ENCODE data around the gene DOCK8.
A peak's percentile ranks its signal among the peaks of the same experiment; 100 is the strongest.
"Not testable (repeated sequence)": the region's sequence is repeated elsewhere in the genome, so short reads cannot be mapped to it uniquely, and the experiment has no call there.

DOCK8 gene

GRCh38 chr9:214648-215493, at the start of gene DOCK8:
DOCK8 (plus strand) TSS chr9:214865; CDS start chr9:214977, 112 bp downstream.
- Histone ChIP-seq H3K36me3 (ENCODE audit: insufficient read depth, low read length) (no peaks in the 10 kb centered on the region), H3K27me3 (ENCODE audit: insufficient read depth, low read length) (peaks cover 67% of the 10 kb centered on the region), H2AFZ (ENCODE audit: low read depth, low read length) (peak within 1 kb of the TSS; percentile 87), H3K4me3 (ENCODE audit: low read length) (peak within 1 kb of the TSS; percentile 46), H3K9me3 (ENCODE audit: low read length) (no peaks in the 10 kb centered on the region), H3K4me1 (ENCODE audit: insufficient read depth, low read length) (no peaks in the 10 kb centered on the region)

GRCh38 chr9:169757-170156, 44.9 kb upstream of the DOCK8 start:
- not testable (repeated sequence) for H2AFZ ChIP-seq (ENCODE audit: low read depth, low read length); H3K9me3 ChIP-seq (ENCODE audit: low read length); H3K27me3 ChIP-seq (ENCODE audit: insufficient read depth, low read length); H3K4me1 ChIP-seq (ENCODE audit: insufficient read depth, low read length); H3K36me3 ChIP-seq (ENCODE audit: insufficient read depth, low read length); H3K4me3 ChIP-seq (ENCODE audit: low read length)

- peak overlapping the region; percentile 34 for H3K4me3 ChIP-seq (ENCODE audit: low read length)
- H3K9me3 ChIP-seq (ENCODE audit: low read length); H3K4me1 ChIP-seq (ENCODE audit: insufficient read depth, low read length); H2AFZ ChIP-seq (ENCODE audit: low read depth, low read length); H3K36me3 ChIP-seq (ENCODE audit: insufficient read depth, low read length); H3K27me3 ChIP-seq (ENCODE audit: insufficient read depth, low read length): not testable (repeated sequence)
These were observed 36.4 kb upstream of the DOCK8 start for GRCh38 chr9:178140-178825.

GRCh38 chr9:178970-179383, 35.7 kb upstream of the DOCK8 start, which contains the start of gene ZNG1A:
ZNG1A (minus strand) TSS chr9:179056; CDS start chr9:178969, 87 bp downstream.
- peak within 1 kb of the TSS; percentile 52 for H3K4me3 ChIP-seq (ENCODE audit: low read length)
- not testable (repeated sequence) for H3K27me3 ChIP-seq (ENCODE audit: insufficient read depth, low read length); H2AFZ ChIP-seq (ENCODE audit: low read depth, low read length); H3K4me1 ChIP-seq (ENCODE audit: insufficient read depth, low read length); H3K36me3 ChIP-seq (ENCODE audit: insufficient read depth, low read length); H3K9me3 ChIP-seq (ENCODE audit: low read length)

DNA sequence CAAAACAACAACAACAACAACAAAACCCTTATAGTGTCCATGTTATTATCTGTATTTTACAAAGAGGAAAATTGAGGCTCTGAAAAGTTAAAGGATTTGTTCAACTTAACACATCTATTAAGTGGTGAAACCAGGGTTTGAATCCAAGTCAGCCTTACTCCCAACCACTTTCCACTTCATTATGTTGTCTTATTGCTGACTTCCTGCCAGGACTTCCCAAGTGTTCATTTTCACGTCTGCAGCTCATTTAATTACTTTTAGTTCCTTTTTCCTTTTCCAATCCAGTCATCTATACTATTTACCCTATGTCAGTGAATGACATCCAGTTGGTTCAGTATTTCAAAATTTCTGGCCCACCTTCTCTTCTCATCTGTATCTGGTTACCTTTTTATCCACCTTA, 15.1 kb upstream of the DOCK8 start:
- H3K36me3 ChIP-seq (ENCODE audit: insufficient read depth, low read length); H3K9me3 ChIP-seq (ENCODE audit: low read length); H3K4me3 ChIP-seq (ENCODE audit: low read length); H3K27me3 ChIP-seq (ENCODE audit: insufficient read depth, low read length); H2AFZ ChIP-seq (ENCODE audit: low read depth, low read length); H3K4me1 ChIP-seq (ENCODE audit: insufficient read depth, low read length): not testable (repeated sequence)

DNA sequence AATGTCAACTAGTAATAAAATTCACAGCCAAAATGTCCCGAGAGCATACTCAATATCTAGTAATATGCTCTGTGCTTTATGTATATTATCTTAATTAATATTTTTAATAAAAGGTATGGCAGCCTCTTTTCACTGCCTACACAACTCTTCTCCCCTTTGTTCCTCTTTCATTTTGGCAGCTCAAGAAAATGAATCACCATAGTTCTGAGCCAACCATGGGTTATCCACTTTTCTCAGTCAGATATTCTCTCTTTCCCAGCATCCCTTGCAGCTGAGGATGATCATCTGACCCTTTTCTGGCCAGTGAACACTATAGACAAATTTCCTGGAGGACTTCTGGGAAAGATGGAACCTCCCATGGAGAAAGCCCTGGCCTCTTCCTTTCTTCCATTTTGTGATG, 8.2 kb upstream of the DOCK8 start:
- no peak overlapping the region for H3K4me3 ChIP-seq (ENCODE audit: low read length)
- peaks cover 4% of the 10 kb centered on the region for H3K27me3 ChIP-seq (ENCODE audit: insufficient read depth, low read length)
- no peaks in the 10 kb centered on the region for H3K36me3 ChIP-seq (ENCODE audit: insufficient read depth, low read length)
- H3K9me3 ChIP-seq (ENCODE audit: low read length) = no peaks in the 10 kb centered on the region
- no peaks in the 10 kb centered on the region for H3K4me1 ChIP-seq (ENCODE audit: insufficient read depth, low read length)
- no peak overlapping the region for H2AFZ ChIP-seq (ENCODE audit: low read depth, low read length)

DNA sequence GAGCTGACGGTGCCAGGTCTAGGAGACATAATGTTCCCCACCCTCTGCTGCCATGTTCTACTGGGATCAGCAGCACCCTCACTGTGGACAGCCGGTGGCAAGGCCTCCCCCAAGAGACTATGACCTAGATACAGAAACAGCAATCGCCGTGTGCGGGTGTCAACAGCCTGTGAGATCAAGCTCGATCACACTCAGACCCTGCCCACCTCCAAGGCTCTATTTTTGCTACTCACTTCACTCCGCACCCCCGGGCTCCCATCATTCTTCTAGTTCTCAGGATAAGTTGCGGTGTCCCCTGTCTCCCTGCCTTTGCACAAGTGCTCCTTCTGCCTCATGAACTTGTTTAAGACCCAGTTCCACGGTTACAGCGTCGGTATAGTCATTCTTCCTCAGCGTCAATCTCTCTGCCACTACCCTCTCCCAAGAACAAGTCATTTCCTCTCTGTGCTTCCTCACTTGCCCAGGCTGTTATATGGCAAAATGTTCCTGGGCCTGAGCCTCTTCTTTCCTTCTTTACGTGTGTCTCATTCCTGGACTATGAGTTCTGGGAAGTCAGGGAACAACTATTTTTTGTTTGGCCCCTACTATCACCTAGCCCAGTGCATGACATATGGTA, 5.4 kb upstream of the DOCK8 start:
- no peak overlapping the region for H2AFZ ChIP-seq (ENCODE audit: low read depth, low read length)
- H3K4me1 ChIP-seq (ENCODE audit: insufficient read depth, low read length) = no peaks in the 10 kb centered on the region
- H3K4me3 ChIP-seq (ENCODE audit: low read length) = no peak overlapping the region

GRCh38 chr9:211036-211435, 3.6 kb upstream of the DOCK8 start:
- H3K4me1 ChIP-seq (ENCODE audit: insufficient read depth, low read length) = no peaks in the 10 kb centered on the region
- H3K9me3 ChIP-seq (ENCODE audit: low read length) = no peaks in the 10 kb centered on the region
- no peak overlapping the region for H2AFZ ChIP-seq (ENCODE audit: low read depth, low read length)
- no peak overlapping the region for H3K4me3 ChIP-seq (ENCODE audit: low read length)
- H3K36me3 ChIP-seq (ENCODE audit: insufficient read depth, low read length) = no peaks in the 10 kb centered on the region
- H3K27me3 ChIP-seq (ENCODE audit: insufficient read depth, low read length) = peaks cover 46% of the 10 kb centered on the region

More for the DNA sequence above, 5.4 kb upstream of the DOCK8 start:
- Histone ChIP-seq H3K27me3 (ENCODE audit: insufficient read depth, low read length) (peaks cover 28% of the 10 kb centered on the region), H3K36me3 (ENCODE audit: insufficient read depth, low read length) (no peaks in the 10 kb centered on the region), H3K9me3 (ENCODE audit: low read length) (no peaks in the 10 kb centered on the region)

DNA sequence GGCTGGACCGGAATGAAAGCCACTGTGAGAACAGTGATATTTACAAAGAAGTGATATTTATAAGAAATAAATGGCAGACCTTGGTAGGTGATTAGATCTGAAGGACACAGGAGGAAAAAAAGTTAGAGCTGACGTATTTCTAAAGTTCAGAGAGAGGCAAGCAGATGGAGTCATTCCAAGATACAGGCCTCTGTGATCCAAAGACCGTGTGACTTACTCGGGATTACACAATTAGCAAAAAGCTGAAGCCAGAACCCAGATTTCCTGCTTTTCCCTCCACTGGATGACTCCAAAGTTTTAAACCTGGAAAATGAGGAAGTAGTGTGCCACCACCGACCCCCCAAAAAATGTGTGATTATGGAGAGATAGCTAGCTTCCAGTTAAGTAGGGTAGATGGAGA, 3.1 kb upstream of the DOCK8 start:
- peaks cover 51% of the 10 kb centered on the region for H3K27me3 ChIP-seq (ENCODE audit: insufficient read depth, low read length)
- no peak overlapping the region for H2AFZ ChIP-seq (ENCODE audit: low read depth, low read length)

DNA sequence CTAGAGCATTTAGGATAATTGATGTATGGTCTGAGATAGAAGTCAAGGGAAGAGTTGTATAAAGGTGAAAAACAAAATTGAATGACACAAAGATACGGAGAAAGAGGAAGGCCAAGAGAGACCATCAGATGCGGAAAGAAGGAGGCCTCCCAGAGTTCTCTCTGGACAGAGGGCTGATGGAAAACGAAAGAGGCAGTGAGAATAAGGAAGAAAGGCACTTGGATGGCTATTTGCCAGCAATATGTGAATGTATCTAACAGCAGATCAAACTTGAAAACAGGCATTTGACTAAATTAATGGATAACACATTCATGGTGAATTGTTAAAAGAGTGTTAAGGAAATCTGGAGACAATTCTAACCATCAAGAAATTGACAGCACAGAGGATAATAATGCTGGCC, 2.4 kb upstream of the DOCK8 start:
- peaks cover 58% of the 10 kb centered on the region for H3K27me3 ChIP-seq (ENCODE audit: insufficient read depth, low read length)
- H3K4me3 ChIP-seq (ENCODE audit: low read length) = no peak overlapping the region
- no peak overlapping the region for H2AFZ ChIP-seq (ENCODE audit: low read depth, low read length)
- H3K36me3 ChIP-seq (ENCODE audit: insufficient read depth, low read length) = no peaks in the 10 kb centered on the region
- H3K4me1 ChIP-seq (ENCODE audit: insufficient read depth, low read length) = no peaks in the 10 kb centered on the region
- H3K9me3 ChIP-seq (ENCODE audit: low read length) = no peaks in the 10 kb centered on the region

More for the DNA sequence above, 3.1 kb upstream of the DOCK8 start:
- no peak overlapping the region for H3K4me3 ChIP-seq (ENCODE audit: low read length)
- H3K4me1 ChIP-seq (ENCODE audit: insufficient read depth, low read length) = no peaks in the 10 kb centered on the region
- no peaks in the 10 kb centered on the region for H3K9me3 ChIP-seq (ENCODE audit: low read length)
- no peaks in the 10 kb centered on the region for H3K36me3 ChIP-seq (ENCODE audit: insufficient read depth, low read length)

DNA sequence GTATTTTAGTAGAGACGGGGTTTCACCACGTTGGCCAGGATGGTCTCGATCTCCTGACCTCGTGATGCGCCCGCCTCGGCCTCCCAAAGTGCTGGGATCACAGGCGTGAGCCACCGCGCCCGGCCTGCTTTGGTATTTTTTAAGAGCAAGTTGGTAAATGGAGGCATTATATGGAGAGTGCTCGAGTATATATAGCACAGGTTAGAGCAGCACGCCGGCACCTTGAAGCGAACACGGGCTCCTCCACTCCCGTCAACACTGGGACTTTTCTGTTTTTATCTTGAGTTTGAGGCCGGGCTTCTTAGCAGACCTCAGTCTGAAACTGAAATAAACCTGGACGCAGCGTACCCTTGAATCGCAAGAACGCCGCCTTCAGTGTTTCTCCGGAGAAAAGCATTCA, 764 bp upstream of the DOCK8 start:
- peaks cover 63% of the 10 kb centered on the region for H3K27me3 ChIP-seq (ENCODE audit: insufficient read depth, low read length)
- not testable (repeated sequence) for H2AFZ ChIP-seq (ENCODE audit: low read depth, low read length); H3K4me1 ChIP-seq (ENCODE audit: insufficient read depth, low read length); H3K4me3 ChIP-seq (ENCODE audit: low read length); H3K9me3 ChIP-seq (ENCODE audit: low read length); H3K36me3 ChIP-seq (ENCODE audit: insufficient read depth, low read length)

- peak overlapping the region; percentile 46 for H3K4me3 ChIP-seq (ENCODE audit: low read length)
- no peaks in the 10 kb centered on the region for H3K9me3 ChIP-seq (ENCODE audit: low read length)
- H3K36me3 ChIP-seq (ENCODE audit: insufficient read depth, low read length) = no peaks in the 10 kb centered on the region
- H3K27me3 ChIP-seq (ENCODE audit: insufficient read depth, low read length) = peaks cover 63% of the 10 kb centered on the region
- no peaks in the 10 kb centered on the region for H3K4me1 ChIP-seq (ENCODE audit: insufficient read depth, low read length)
- peak overlapping the region; percentile 87 for H2AFZ ChIP-seq (ENCODE audit: low read depth, low read length)
These were observed 366 bp upstream of the DOCK8 start for GRCh38 chr9:214351-214647.

DNA sequence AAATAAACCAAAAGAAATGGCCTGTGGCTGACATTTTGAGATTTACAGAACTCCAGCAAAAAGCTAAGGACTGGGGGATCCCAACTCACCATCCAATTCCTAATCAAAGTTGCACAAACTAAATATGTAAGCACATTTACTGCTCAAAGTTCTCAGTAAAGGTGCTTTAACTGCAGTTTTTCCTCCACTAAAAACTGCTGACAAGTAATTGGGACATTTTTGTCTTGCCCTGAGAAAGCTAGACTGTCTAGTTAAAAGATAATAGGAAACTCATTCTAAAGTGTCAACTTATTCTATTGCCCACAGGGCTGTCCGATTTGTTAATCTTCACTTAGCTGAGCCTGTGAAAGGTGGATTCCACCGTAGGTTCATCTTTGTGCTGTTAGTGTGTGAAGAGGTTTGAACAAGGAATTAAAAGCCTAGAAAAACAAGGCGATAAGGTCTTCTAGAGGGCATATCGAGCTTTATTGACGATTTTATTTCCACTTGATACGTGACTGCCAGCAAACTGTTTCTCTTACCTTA, 1.0 kb downstream of the DOCK8 start:
- H3K27me3 ChIP-seq (ENCODE audit: insufficient read depth, low read length) = peaks cover 67% of the 10 kb centered on the region
- no peak overlapping the region for H3K4me3 ChIP-seq (ENCODE audit: low read length)
- H3K4me1 ChIP-seq (ENCODE audit: insufficient read depth, low read length) = no peaks in the 10 kb centered on the region
- no peaks in the 10 kb centered on the region for H3K36me3 ChIP-seq (ENCODE audit: insufficient read depth, low read length)
- no peak overlapping the region for H2AFZ ChIP-seq (ENCODE audit: low read depth, low read length)
- no peaks in the 10 kb centered on the region for H3K9me3 ChIP-seq (ENCODE audit: low read length)

All from neuron (in vitro differentiated cells).